ENCODE data around the gene CEACAM16.

Gene CEACAM16

DNA sequence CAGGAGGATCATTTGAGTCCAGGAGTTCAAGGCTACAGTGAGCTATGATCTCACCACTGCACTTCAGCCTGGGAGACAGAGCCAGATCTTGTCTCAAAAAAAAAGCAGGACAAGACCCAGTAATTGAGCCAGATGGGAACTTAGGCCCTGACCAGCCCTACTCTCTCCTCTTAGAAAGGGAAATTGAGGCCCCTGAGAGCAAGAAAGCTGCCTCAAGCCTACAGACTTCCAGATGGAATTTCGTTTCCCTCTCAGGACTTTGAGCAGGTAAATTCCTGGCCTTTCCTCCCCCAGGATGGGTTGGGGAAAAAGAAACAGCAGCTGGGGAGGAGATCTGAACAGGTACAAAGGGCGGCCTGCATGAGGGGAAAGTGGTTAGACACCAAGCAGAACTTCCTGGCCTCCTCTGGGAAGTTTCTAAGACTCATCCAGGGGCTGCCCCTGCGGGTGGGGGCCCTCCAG lies 46.0 kb downstream of the CEACAM16 start:
- H2BK5ac ChIP-seq (ENCODE audit: low read length): no peak overlapping the region
- no peak overlapping the region for H3K4me3 ChIP-seq (ENCODE audit: low read length)
- H3K4me1 ChIP-seq (ENCODE audit: control insufficient read depth, low read depth, low read length): peaks cover 3% of the 10 kb centered on the region

GRCh38 chr19:44745341-44745831 lies 46.4 kb downstream of the CEACAM16 start:
- whole genome bisulfite sequencing (ENCODE audit: extremely low coverage, insufficient coverage, low lambda C conversion rate): no CpG with 5 or more reads among the region's 10 CpGs
- Histone ChIP-seq H3K23ac (ENCODE audit: low read length) (no peak overlapping the region), H3K4me3 (ENCODE audit: low read length) (no peak overlapping the region), H3K18ac (ENCODE audit: low read length) (no peak overlapping the region), H3K4me1 (ENCODE audit: control insufficient read depth, low read depth, low read length) (peaks cover 3% of the 10 kb centered on the region), H4K8ac (ENCODE audit: low read depth, low read length) (no peak overlapping the region), H3K79me2 (ENCODE audit: control insufficient read depth, insufficient read depth, low read length) (no peaks in the 10 kb centered on the region), H3K4ac (ENCODE audit: low read depth, low read length) (no peak overlapping the region), H2BK120ac (ENCODE audit: low read depth, low read length) (no peak overlapping the region), H2BK15ac (replicated peaks; ENCODE audit: low read depth) (no peak overlapping the region), H2BK5ac (ENCODE audit: low read length) (no peak overlapping the region), H3K79me1 (ENCODE audit: low read length) (no peaks in the 10 kb centered on the region), H4K5ac (ENCODE audit: low read length) (no peak overlapping the region), H2AK5ac (ENCODE audit: low read length) (no peak overlapping the region), H3K27me3 (ENCODE audit: insufficient read depth, low read length, poor library complexity) (peaks cover 3% of the 10 kb centered on the region), H3K4me2 (ENCODE audit: low read length) (no peak overlapping the region), H3K9ac (ENCODE audit: low read length) (no peak overlapping the region), H3K56ac (ENCODE audit: low read length) (peak overlapping the region; percentile 25), H3K27ac (ENCODE audit: low read depth, low read length) (no peak overlapping the region), H3K36me3 (ENCODE audit: control insufficient read depth, insufficient read depth, low read length) (no peaks in the 10 kb centered on the region)
- peak; percentile 65 for DNase-seq

More for the DNA sequence above, 46.0 kb downstream of the CEACAM16 start:
- H3K18ac ChIP-seq (ENCODE audit: low read length): no peak overlapping the region
- H4K5ac ChIP-seq (ENCODE audit: low read length): no peak overlapping the region
- no peaks in the 10 kb centered on the region for H3K36me3 ChIP-seq (ENCODE audit: control insufficient read depth, insufficient read depth, low read length)
- peaks cover 3% of the 10 kb centered on the region for H3K27me3 ChIP-seq (ENCODE audit: insufficient read depth, low read length, poor library complexity)
- no peak overlapping the region for H2BK120ac ChIP-seq (ENCODE audit: low read depth, low read length)
- H3K23ac ChIP-seq (ENCODE audit: low read length): no peak overlapping the region
- no CpG with 5 or more reads among the region's 3 CpGs for WGBS (ENCODE audit: extremely low coverage, insufficient coverage, low lambda C conversion rate)
- H3K9ac ChIP-seq (ENCODE audit: low read length): no peak overlapping the region
- H3K27ac ChIP-seq (ENCODE audit: low read depth, low read length): no peak overlapping the region
- H3K4me2 ChIP-seq (ENCODE audit: low read length): no peak overlapping the region
- no peak overlapping the region for H4K8ac ChIP-seq (ENCODE audit: low read depth, low read length)
- no peaks in the 10 kb centered on the region for H3K79me1 ChIP-seq (ENCODE audit: low read length)
- peak overlapping the region; percentile 25 for H3K56ac ChIP-seq (ENCODE audit: low read length)
- H2BK15ac ChIP-seq (replicated peaks; ENCODE audit: low read depth): no peak overlapping the region
- H2AK5ac ChIP-seq (ENCODE audit: low read length): no peak overlapping the region
- H3K79me2 ChIP-seq (ENCODE audit: control insufficient read depth, insufficient read depth, low read length): no peaks in the 10 kb centered on the region
- DNase-seq: no peak
- no peak overlapping the region for H3K4ac ChIP-seq (ENCODE audit: low read depth, low read length)

- H3K4me3 ChIP-seq (ENCODE audit: low read length): no peak overlapping the region
- H3K36me3 ChIP-seq (ENCODE audit: control insufficient read depth, insufficient read depth, low read length): no peaks in the 10 kb centered on the region
- H2BK120ac ChIP-seq (ENCODE audit: low read depth, low read length): no peak overlapping the region
- H3K79me2 ChIP-seq (ENCODE audit: control insufficient read depth, insufficient read depth, low read length): no peaks in the 10 kb centered on the region
- H3K23ac ChIP-seq (ENCODE audit: low read length): no peak overlapping the region
- peak overlapping the region; percentile 17 for H3K56ac ChIP-seq (ENCODE audit: low read length)
- H3K9ac ChIP-seq (ENCODE audit: low read length): no peak overlapping the region
- no peak for DNase-seq
- 100% methylated on average over 1 of the region's 4 CpGs for WGBS (ENCODE audit: extremely low coverage, insufficient coverage, low lambda C conversion rate)
- no peak overlapping the region for H3K18ac ChIP-seq (ENCODE audit: low read length)
- no peak overlapping the region for H2BK5ac ChIP-seq (ENCODE audit: low read length)
- peaks cover 3% of the 10 kb centered on the region for H3K27me3 ChIP-seq (ENCODE audit: insufficient read depth, low read length, poor library complexity)
- no peaks in the 10 kb centered on the region for H3K79me1 ChIP-seq (ENCODE audit: low read length)
- no peak overlapping the region for H3K27ac ChIP-seq (ENCODE audit: low read depth, low read length)
- H2AK5ac ChIP-seq (ENCODE audit: low read length): no peak overlapping the region
- no peak overlapping the region for H3K4me2 ChIP-seq (ENCODE audit: low read length)
- no peak overlapping the region for H4K5ac ChIP-seq (ENCODE audit: low read length)
- H2BK15ac ChIP-seq (replicated peaks; ENCODE audit: low read depth): no peak overlapping the region
- no peak overlapping the region for H4K8ac ChIP-seq (ENCODE audit: low read depth, low read length)
- H3K4me1 ChIP-seq (ENCODE audit: control insufficient read depth, low read depth, low read length): peaks cover 3% of the 10 kb centered on the region
- H3K4ac ChIP-seq (ENCODE audit: low read depth, low read length): no peak overlapping the region
Observed at GRCh38 chr19:44745887-44746600, 47.1 kb downstream of the CEACAM16 start.

DNA sequence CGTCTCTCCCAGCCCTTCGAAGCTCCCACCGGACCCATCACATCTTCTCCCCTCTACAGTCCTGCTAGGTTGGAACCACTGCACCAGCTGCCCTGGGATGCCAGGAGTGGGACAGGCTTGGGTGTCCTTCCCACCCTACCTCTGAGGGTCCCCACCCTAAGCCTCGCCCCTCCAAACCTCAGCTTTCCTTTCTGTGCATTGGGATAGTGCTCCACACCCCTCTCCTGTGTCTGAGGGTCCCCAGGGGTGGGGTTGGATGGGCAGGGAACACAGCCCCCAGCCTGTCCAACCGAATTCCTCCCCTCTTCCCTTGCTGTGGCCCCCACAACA lies 47.6 kb downstream of the CEACAM16 start:
- no peak overlapping the region for H3K56ac ChIP-seq (ENCODE audit: low read length)
- H2AK5ac ChIP-seq (ENCODE audit: low read length): no peak overlapping the region
- peaks cover 3% of the 10 kb centered on the region for H3K4me1 ChIP-seq (ENCODE audit: control insufficient read depth, low read depth, low read length)
- H3K4ac ChIP-seq (ENCODE audit: low read depth, low read length): no peak overlapping the region
- H3K23ac ChIP-seq (ENCODE audit: low read length): no peak overlapping the region
- no peak overlapping the region for H3K27ac ChIP-seq (ENCODE audit: low read depth, low read length)
- H3K79me1 ChIP-seq (ENCODE audit: low read length): no peaks in the 10 kb centered on the region
- H4K5ac ChIP-seq (ENCODE audit: low read length): no peak overlapping the region
- H3K27me3 ChIP-seq (ENCODE audit: insufficient read depth, low read length, poor library complexity): peaks cover 3% of the 10 kb centered on the region
- no peak overlapping the region for H2BK120ac ChIP-seq (ENCODE audit: low read depth, low read length)
- H3K4me2 ChIP-seq (ENCODE audit: low read length): no peak overlapping the region
- H3K18ac ChIP-seq (ENCODE audit: low read length): no peak overlapping the region
- DNase-seq: no peak
- H3K36me3 ChIP-seq (ENCODE audit: control insufficient read depth, insufficient read depth, low read length): no peaks in the 10 kb centered on the region
- WGBS (ENCODE audit: extremely low coverage, insufficient coverage, low lambda C conversion rate): no CpG with 5 or more reads among the region's 5 CpGs
- H3K4me3 ChIP-seq (ENCODE audit: low read length): no peak overlapping the region
- no peak overlapping the region for H4K8ac ChIP-seq (ENCODE audit: low read depth, low read length)
- H3K9ac ChIP-seq (ENCODE audit: low read length): no peak overlapping the region
- H2BK15ac ChIP-seq (replicated peaks; ENCODE audit: low read depth): no peak overlapping the region
- no peaks in the 10 kb centered on the region for H3K79me2 ChIP-seq (ENCODE audit: control insufficient read depth, insufficient read depth, low read length)
- H2BK5ac ChIP-seq (ENCODE audit: low read length): no peak overlapping the region

DNA sequence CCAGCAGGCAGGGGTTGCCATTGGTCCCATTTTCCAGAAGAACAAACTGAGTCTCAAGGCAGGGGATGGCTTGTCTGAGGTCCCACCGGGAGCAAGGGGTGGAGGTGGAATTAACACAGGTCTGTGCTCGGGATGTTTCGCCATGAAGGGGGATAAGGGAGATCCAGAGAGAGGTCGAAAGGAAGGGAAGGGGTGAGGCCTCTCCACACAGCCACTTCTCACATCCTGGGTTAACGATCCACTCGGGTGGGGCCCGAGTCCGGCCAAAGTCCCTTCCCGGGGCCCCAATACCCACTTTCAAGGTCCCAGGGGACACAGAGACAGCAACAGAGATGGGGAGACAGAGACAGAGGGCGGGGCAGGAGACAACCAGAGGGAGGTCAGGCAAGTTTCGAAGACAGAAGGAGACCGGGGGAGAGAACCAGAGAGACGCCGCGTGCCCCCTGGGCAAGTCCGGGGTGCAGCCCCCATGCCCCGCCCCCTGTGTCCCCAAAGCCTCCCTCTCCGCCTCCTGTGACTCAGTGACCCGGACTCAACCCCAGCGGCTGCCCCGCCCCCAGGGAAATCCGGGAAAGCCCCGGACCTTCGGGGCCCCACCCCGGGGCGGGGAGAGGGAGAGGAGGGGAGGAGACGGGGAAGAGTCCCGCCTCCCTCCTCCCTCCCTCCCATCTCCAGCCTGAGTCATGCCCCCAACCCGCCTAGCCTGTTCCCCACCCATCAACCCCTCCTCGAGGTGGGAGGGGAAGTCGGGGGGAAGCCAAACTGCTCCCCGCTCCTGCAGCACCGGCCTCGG lies 48.2 kb downstream of the CEACAM16 start:
- Histone ChIP-seq H4K5ac (ENCODE audit: low read length) (no peak overlapping the region), H3K56ac (ENCODE audit: low read length) (peak overlapping the region; percentile 95), H4K8ac (ENCODE audit: low read depth, low read length) (no peak overlapping the region), H3K9ac (ENCODE audit: low read length) (peak overlapping the region; percentile 55), H3K79me1 (ENCODE audit: low read length) (no peaks in the 10 kb centered on the region), H3K79me2 (ENCODE audit: control insufficient read depth, insufficient read depth, low read length) (no peaks in the 10 kb centered on the region), H3K23ac (ENCODE audit: low read length) (no peak overlapping the region), H3K36me3 (ENCODE audit: control insufficient read depth, insufficient read depth, low read length) (no peaks in the 10 kb centered on the region), H3K4me2 (ENCODE audit: low read length) (peak overlapping the region; percentile 95), H2BK5ac (ENCODE audit: low read length) (no peak overlapping the region), H2AK5ac (ENCODE audit: low read length) (no peak overlapping the region), H3K4me1 (ENCODE audit: control insufficient read depth, low read depth, low read length) (no peaks in the 10 kb centered on the region), H3K4ac (ENCODE audit: low read depth, low read length) (no peak overlapping the region), H2BK120ac (ENCODE audit: low read depth, low read length) (no peak overlapping the region), H3K4me3 (ENCODE audit: low read length) (peak overlapping the region; percentile 71), H2BK15ac (replicated peaks; ENCODE audit: low read depth) (no peak overlapping the region), H3K18ac (ENCODE audit: low read length) (peak overlapping the region; percentile 55), H3K27me3 (ENCODE audit: insufficient read depth, low read length, poor library complexity) (peaks cover 3% of the 10 kb centered on the region), H3K27ac (ENCODE audit: low read depth, low read length) (no peak overlapping the region)
- no CpG with 5 or more reads among the region's 34 CpGs for WGBS (ENCODE audit: extremely low coverage, insufficient coverage, low lambda C conversion rate)
- peak; percentile 88 for DNase-seq

All from mesendoderm (in vitro differentiated cells).